ENCODE results near the gene MYO10.

MYO10 gene

GRCh38 chr5:16735101-16736060 is 200.7 kb downstream of the MYO10 start:
- CTCF ChIA-PET: no interaction called here
- DNase-seq (ENCODE audit: extremely low spot score): no peak
- POLR2A ChIA-PET: no interaction called here
- TF ChIP-seq CTBP1 (IDR thresholded peaks at IDR 0.05; ENCODE audit: borderline replicate concordance): no peak
- TF ChIP-seq FOXA1 (IDR thresholded peaks at IDR 0.05): no peak
- no peak for TF ChIP-seq ELF4 (IDR thresholded peaks at IDR 0.05)
- no peak for TF ChIP-seq LEF1 (IDR thresholded peaks at IDR 0.05; ENCODE audit: borderline replicate concordance)
- no peak for TF ChIP-seq L3MBTL2 (conservative IDR thresholded peaks at IDR 0.05)
- no peak for TF ChIP-seq ZNF384 (IDR thresholded peaks at IDR 0.05)

- TF ChIP-seq NFRKB (IDR thresholded peaks at IDR 0.05) (no peak), BHLHE40 (IDR thresholded peaks at IDR 0.05; ENCODE audit: borderline replicate concordance) (no peak)
- DNase-seq (ENCODE audit: extremely low spot score): no peak
- ChIA-PET POLR2A (no interaction called here), CTCF (interaction anchor here (0.7 kb wide), 1 partner anchor 61 kb away, joined by 8 read pairs; no protein-coding TSS in a partner anchor)
Observed at GRCh38 chr5:16733331-16734006, 202.6 kb downstream of the MYO10 start.

DNA sequence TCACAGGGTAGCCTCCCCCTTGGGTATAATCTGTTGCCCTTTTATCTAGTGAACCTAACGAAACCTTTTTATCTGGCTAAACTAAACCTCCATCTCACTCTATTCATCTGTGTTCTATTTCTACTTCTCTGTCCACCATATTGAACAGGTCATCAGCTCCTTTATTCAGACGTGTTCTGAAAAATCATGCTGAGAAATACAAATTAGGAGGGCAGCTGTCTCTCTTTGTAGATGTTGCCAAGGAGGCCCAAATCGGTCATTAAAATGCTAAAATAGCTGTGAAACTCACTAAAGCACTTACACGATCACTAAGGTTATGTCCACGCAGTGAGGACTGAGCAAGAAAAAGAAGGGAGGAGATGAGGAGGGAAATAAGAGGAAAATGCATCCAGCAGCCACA is 203.7 kb downstream of the MYO10 start:
- POLR2A ChIA-PET: no interaction called here
- CTCF ChIA-PET: no interaction called here
- DNase-seq (ENCODE audit: extremely low spot score): no peak
- TF ChIP-seq FOXK2 (IDR thresholded peaks at IDR 0.05) (no peak), NFRKB (IDR thresholded peaks at IDR 0.05) (no peak)

DNA sequence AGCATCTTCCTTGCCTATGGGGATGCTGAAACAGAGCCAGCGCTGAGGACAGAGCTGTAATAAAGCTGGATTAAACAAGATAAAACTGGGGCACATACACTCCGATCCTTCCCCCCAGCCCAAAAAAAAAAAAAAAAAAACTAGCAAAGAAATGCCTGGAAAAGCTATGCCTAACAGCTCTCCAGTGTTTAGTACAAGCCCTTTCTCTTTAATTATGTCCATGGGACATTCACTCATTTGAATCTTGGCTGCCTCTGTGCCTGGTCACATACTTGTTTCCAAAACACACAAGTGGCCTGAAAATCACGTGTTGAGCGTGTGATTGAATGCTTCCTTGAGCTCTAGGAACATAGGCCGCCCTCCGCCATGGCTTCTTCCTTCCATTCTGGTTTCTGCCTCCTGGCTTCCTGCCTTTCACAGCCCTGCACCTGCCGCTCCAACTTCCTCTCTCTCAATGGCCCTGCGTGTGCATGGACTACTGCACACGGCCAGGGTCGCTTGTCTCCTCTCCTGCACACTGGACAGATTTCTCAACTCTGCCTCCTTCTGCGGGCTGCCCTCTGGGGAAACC is 208.2 kb downstream of the MYO10 start:
- CTCF ChIA-PET: no interaction called here
- TF ChIP-seq SUZ12 (IDR thresholded peaks at IDR 0.05) (no peak), FOXM1 (IDR thresholded peaks at IDR 0.05; ENCODE audit: borderline replicate concordance) (no peak), TARDBP (IDR thresholded peaks at IDR 0.05) (no peak), ZNF384 (IDR thresholded peaks at IDR 0.05) (no peak), BHLHE40 (IDR thresholded peaks at IDR 0.05; ENCODE audit: borderline replicate concordance) (no peak), SP1 (IDR thresholded peaks at IDR 0.05) (no peak), CTBP1 (IDR thresholded peaks at IDR 0.05; ENCODE audit: borderline replicate concordance) (no peak), FOXK2 (IDR thresholded peaks at IDR 0.05) (no peak), HDGF (IDR thresholded peaks at IDR 0.05; ENCODE audit: borderline replicate concordance) (no peak)
- DNase-seq (ENCODE audit: extremely low spot score): no peak
- POLR2A ChIA-PET: no interaction called here

DNA sequence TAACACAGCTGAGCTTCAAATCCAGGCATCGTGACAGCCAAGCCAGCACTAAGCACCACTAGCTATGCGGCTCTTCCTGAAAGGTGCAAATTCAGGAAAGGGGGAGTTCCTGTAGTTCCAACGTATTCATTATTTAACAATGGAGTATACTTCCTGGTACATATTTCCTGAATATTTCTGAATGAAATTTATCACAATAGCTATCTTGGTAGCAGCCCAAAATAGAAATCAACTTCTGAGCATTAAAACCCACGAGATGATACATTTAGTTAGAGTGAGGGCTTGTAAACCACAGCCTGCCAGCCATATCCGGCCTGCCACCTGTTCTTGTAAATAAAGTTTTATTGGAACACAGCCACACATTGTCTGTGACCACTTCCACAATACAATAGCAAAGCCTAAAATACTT is 209.5 kb downstream of the MYO10 start:
- ChIA-PET CTCF (no interaction called here), POLR2A (no interaction called here)
- no peak for TF ChIP-seq TARDBP (IDR thresholded peaks at IDR 0.05)
- no peak for TF ChIP-seq FOXM1 (IDR thresholded peaks at IDR 0.05; ENCODE audit: borderline replicate concordance)
- TF ChIP-seq BHLHE40 (IDR thresholded peaks at IDR 0.05; ENCODE audit: borderline replicate concordance): no peak
- no peak for TF ChIP-seq SP1 (IDR thresholded peaks at IDR 0.05)
- TF ChIP-seq ZNF384 (IDR thresholded peaks at IDR 0.05): no peak
- no peak for TF ChIP-seq ELF4 (IDR thresholded peaks at IDR 0.05)
- TF ChIP-seq CTBP1 (IDR thresholded peaks at IDR 0.05; ENCODE audit: borderline replicate concordance): no peak
- TF ChIP-seq SUZ12 (IDR thresholded peaks at IDR 0.05): no peak
- no peak for TF ChIP-seq FOXK2 (IDR thresholded peaks at IDR 0.05)
- TF ChIP-seq L3MBTL2 (conservative IDR thresholded peaks at IDR 0.05): no peak
- no peak for TF ChIP-seq HDGF (IDR thresholded peaks at IDR 0.05; ENCODE audit: borderline replicate concordance)
- no peak for TF ChIP-seq LEF1 (IDR thresholded peaks at IDR 0.05; ENCODE audit: borderline replicate concordance)
- TF ChIP-seq FOXA1 (IDR thresholded peaks at IDR 0.05): no peak
- TF ChIP-seq ARNT (IDR thresholded peaks at IDR 0.05): no peak
- no peak for TF ChIP-seq PKNOX1 (IDR thresholded peaks at IDR 0.05)
- TF ChIP-seq NFRKB (IDR thresholded peaks at IDR 0.05): no peak
- no peak for DNase-seq (ENCODE audit: extremely low spot score)

GRCh38 chr5:16725575-16725974 is 210.5 kb downstream of the MYO10 start:
- no peak for DNase-seq (ENCODE audit: extremely low spot score)
- CTCF ChIA-PET: no interaction called here
- no peak for TF ChIP-seq NFRKB (IDR thresholded peaks at IDR 0.05)
- no peak for TF ChIP-seq PKNOX1 (IDR thresholded peaks at IDR 0.05)
- no peak for TF ChIP-seq SUZ12 (IDR thresholded peaks at IDR 0.05)
- TF ChIP-seq CTBP1 (IDR thresholded peaks at IDR 0.05; ENCODE audit: borderline replicate concordance): no peak
- TF ChIP-seq FOXM1 (IDR thresholded peaks at IDR 0.05; ENCODE audit: borderline replicate concordance): no peak
- POLR2A ChIA-PET: no interaction called here

GRCh38 chr5:16723821-16724220 is 212.3 kb downstream of the MYO10 start:
- no peak for DNase-seq (ENCODE audit: extremely low spot score)
- ChIA-PET CTCF (no interaction called here), POLR2A (no interaction called here)

More at GRCh38 chr5:16723821-16724220, 212.3 kb downstream of the MYO10 start:
- TF ChIP-seq FOXA1 (IDR thresholded peaks at IDR 0.05) (no peak), LEF1 (IDR thresholded peaks at IDR 0.05; ENCODE audit: borderline replicate concordance) (no peak), ELF4 (IDR thresholded peaks at IDR 0.05) (no peak), ZNF384 (IDR thresholded peaks at IDR 0.05) (no peak), FOXK2 (IDR thresholded peaks at IDR 0.05) (no peak), CTBP1 (IDR thresholded peaks at IDR 0.05; ENCODE audit: borderline replicate concordance) (no peak), NFRKB (IDR thresholded peaks at IDR 0.05) (no peak), HDGF (IDR thresholded peaks at IDR 0.05; ENCODE audit: borderline replicate concordance) (no peak), BHLHE40 (IDR thresholded peaks at IDR 0.05; ENCODE audit: borderline replicate concordance) (no peak), L3MBTL2 (conservative IDR thresholded peaks at IDR 0.05) (no peak), SUZ12 (IDR thresholded peaks at IDR 0.05) (no peak), SP1 (IDR thresholded peaks at IDR 0.05) (no peak), TARDBP (IDR thresholded peaks at IDR 0.05) (no peak), PKNOX1 (IDR thresholded peaks at IDR 0.05) (no peak), FOXM1 (IDR thresholded peaks at IDR 0.05; ENCODE audit: borderline replicate concordance) (no peak), ARNT (IDR thresholded peaks at IDR 0.05) (no peak)
